CD4-positive, CD25-positive, alpha-beta regulatory T cell (primary cell): Measurements from ENCODE around the gene C14orf132. TPM values are rescaled to one million over a fixed set of nuclear protein-coding genes. Genes with fewer than 3 reads are reported as not detected.

Source experiments
- polyA plus RNA-seq, 4 donors: library from polyadenylated mRNA; unstranded; fragments of 300-500 nt; fragmentation: Illumina TruSeq; gene quantifications; one replicate each; pipeline ENCODE4 v1.2.3, GENCODE V29; 2021
- total RNA-seq: library from RNA; stranded (reverse); gene quantifications from one replicate; pipeline ENCODE4 v1.2.3, GENCODE V29; 2022

The C14orf132 gene
- total and polyA plus RNA-seq, 5 donors from 2014 or later: 0.20 to 1.2 (median 0.30) TPM; not detected in 1

Other genes with a start within 250 kb of the C14orf132 start
- not detected for gene TUNAR, start 162.5 kb upstream of the C14orf132 start, total RNA-seq
- not detected for gene TUNAR, start 162.5 kb upstream of the C14orf132 start, polyA plus RNA-seq
- gene BDKRB2, start 165.5 kb downstream of the C14orf132 start, total RNA-seq: not detected
- not detected for gene BDKRB2, start 165.5 kb downstream of the C14orf132 start, polyA plus RNA-seq
- gene BDKRB1, start 216.8 kb downstream of the C14orf132 start, total RNA-seq: not detected
- gene BDKRB1, start 216.8 kb downstream of the C14orf132 start, polyA plus RNA-seq: not detected